GM18498 (cell line): ENCODE results near the gene UBE4A.

Experiments used
- ATAC-seq: cut with Tn5 transposase; IDR thresholded peaks from one replicate; pipeline ENCODE4 v1.9.1; 2021; ENCODE audit warnings: mild to moderate bottlenecking, moderate library complexity; ENCODE audit not compliant: unreplicated experiment

The UBE4A gene

GRCh38 chr11:118435893-118436624, 76.7 kb downstream of the UBE4A start, which contains the start of gene KMT2A:
KMT2A (plus strand) TSS chr11:118436492; CDS start chr11:118436513, 21 bp downstream.
- peak; percentile 53 for ATAC-seq

DNA sequence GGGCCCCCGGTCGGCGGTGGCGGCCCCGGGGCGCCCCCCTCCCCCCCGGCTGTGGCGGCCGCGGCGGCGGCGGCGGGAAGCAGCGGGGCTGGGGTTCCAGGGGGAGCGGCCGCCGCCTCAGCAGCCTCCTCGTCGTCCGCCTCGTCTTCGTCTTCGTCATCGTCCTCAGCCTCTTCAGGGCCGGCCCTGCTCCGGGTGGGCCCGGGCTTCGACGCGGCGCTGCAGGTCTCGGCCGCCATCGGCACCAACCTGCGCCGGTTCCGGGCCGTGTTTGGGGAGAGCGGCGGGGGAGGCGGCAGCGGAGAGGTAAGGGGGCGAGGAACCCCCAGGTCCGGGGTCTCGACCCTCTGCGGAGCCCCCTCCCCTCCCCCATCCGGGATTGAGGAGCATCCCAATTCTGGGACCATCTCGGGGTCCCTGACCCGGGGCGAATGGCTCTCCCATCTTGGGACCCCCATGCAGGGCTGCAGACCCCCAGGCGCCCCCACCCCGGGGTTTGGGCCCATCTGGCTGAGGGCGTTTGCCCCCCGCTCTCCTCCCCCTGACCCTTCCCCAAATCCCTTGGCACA, 77.3 kb downstream of the UBE4A start:
- ATAC-seq: peak; percentile 18

DNA sequence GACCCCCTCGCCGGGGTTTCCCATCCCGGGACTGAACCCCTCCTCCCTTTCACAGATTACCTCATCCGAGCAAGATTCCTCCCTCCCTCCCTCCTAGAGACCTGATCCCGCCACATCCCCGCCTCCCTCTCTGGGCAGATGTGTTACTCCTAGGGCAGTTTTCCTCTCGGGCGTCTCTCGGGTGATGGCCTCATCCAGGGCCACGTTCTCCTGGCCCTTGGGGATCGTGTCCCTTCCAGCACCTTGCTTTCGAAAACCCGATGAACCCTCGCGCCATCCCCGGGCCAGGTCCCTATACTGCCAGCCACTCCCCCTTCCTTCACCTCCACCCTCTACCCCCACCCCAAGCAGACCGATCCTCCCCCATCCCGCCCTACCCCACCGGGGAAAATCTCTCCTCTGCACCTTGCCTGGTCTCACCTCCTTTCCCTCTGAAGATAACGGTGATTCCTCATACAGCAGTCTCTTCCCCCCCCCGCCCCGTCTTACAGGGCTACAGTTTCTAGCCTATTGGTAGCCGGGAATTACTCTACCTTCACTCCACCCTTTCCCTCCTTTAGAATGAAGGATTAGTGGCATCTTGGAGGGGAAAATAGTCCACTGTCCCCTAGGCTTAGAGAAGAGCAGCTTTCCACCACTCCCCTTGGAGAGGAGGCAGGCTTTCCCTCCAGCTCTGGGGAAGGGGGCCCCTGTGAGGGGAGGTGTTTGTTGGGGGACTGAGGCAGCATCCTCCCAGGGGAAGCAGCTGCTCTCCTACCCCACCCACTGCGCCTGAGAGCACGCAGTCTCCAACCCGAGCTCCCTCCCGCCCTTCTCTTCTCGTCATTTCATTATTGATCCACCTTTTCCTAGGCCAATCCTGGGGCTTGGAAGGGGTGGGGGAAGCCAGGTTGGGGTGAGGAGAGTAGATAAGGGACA, 78.1 kb downstream of the UBE4A start:
- no peak for ATAC-seq

DNA sequence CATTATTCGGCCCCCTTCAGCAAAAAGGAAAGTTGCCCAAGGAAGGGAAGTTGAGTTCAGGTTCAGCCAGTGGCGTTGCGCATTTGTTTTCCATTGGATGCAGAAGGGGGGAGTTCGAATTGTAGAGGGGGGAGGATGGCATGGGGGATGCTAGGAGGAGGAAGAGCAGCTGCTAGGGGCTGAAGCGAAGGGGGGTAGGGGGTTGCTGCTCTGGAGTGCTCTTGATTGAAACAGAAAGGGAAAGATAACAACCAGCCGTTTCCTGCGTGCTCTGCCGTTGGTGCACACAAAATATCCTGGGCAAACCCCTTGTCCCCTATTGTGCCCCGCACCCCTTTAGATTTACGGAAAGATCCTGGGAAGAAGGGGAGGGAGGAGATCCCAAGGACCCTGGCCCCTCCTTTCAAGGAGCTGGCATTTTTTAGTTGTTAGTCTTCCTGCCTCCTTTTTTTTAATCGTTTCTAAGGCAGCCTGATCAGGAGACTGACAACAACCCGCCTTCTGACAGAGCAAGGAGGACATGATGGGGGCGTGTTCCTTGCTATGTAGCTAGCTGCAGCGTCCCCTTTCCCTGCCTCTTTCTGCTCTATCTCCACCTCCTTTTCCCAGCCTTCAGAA, 79.0 kb downstream of the UBE4A start:
- ATAC-seq: peak; percentile 25

- ATAC-seq: no peak
These were observed 80.2 kb downstream of the UBE4A start for GRCh38 chr11:118439646-118440045.

- no peak for ATAC-seq
These were observed 82.4 kb downstream of the UBE4A start for GRCh38 chr11:118441770-118442275.

- ATAC-seq: no peak
These were observed 82.9 kb downstream of the UBE4A start for GRCh38 chr11:118442301-118442700.

DNA sequence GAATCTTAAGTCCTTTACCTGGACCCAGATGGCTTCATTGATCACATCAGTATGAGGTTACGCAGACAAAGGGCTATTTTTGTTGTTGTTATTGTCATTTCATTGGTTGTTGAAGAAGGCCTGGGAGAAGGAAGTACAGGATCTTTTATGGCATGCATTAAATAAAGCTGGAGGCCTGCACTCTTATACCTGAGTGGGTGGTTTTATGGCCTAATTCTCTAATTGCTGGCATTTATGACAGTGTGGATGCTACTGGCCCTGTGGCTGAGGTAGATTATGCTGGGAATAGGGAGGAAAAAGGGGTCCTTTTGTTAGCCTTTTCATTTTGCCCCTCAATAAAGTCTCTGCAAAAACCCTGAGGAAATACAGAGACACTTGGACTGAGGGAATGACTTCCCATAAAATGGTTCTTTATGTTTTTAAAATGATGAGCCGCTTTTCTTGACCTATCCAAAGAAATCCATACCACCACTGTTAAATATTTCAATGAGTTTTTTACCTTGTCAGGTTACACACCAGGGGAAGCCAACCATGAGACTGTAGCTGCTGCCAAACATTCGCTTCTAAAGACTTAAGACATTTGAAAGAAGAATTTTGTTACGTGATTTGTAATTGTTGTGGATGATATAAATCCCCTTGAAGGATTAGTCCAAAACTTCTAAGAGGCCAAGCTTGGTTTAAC, 83.6 kb downstream of the UBE4A start:
- no peak for ATAC-seq

DNA sequence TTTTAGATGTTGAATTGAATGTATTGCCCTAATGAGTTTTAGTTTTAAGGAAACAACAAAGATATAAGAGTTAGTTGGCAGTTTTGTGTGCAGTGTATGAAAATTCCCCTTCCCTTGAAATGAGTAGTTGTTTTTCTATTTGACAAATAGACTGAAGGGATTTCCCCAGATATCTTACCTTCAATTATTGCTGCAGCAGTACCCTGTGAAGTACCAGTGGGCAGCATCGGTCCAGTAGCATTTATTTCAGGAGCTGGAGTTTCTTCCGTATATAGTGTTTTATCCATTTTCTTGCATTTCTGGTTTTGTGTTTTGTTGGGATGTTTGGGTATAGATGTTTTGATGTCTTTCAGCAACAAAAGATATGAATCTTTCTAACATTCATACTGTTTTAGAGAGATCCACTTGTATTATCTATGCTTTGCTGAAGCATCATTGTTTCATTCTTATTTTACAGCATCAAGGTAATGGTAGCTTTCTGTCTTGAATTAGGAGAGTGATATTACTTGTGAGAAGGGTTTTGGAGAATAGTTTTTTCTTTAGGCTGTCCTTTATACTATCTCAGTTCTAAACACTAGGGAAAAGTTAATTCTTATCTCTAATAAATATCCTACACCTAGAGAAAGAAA, 84.3 kb downstream of the UBE4A start:
- no peak for ATAC-seq

- no peak for ATAC-seq
These were observed 88.0 kb downstream of the UBE4A start for GRCh38 chr11:118447423-118447822.

DNA sequence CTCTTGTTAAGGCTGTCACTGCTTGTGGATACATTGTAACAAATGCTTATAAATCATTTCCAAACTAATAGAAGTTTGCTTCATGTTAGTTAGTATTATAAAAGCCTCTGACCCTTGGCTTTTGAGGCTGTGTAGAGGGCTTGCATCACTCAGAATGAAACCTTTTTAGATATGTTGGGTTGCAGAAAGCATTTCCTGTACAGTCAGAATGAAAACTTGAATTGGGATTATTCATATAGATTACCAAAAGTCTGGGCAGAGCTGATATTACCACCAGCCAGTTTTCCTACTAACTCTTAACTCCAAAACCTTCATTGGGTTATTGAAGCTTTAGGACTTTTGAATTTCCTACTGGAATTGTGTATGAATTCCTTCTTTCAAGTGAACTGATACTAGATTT, 88.9 kb downstream of the UBE4A start:
- ATAC-seq: peak; percentile 83
